Measurements from ENCODE around the gene CHMP3. TPM values are rescaled to one million over a fixed set of nuclear protein-coding genes. Genes with fewer than 3 reads are reported as not detected.

The CHMP3 gene
- total and polyA plus RNA-seq, 2 of the 13 experiments (the other 11 are each of a cell fraction or from before 2014, with no cell fraction given), result 64.1 to 114 TPM

DNA sequence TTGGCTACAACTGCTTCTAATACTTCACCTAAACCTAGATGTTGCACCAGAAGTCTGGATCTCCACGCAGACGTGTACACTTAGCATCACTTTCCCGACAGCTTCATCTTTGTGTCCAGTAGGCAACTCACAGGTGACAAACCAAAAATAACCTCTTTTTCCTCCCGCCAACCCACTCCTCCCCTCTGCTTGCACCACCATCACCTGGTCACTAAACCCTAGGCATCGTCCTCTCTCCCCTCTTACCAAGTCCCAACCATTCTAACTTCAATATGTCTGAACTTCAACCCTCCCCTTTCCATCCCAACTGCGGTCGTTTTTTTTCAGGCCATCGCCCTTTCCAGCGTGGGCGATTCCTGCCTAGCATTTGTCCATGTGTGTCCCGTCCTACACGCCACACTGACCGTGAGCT lies 413 bp upstream of the CHMP3 start (continued):
- TF ChIP-seq, protein P1, sequence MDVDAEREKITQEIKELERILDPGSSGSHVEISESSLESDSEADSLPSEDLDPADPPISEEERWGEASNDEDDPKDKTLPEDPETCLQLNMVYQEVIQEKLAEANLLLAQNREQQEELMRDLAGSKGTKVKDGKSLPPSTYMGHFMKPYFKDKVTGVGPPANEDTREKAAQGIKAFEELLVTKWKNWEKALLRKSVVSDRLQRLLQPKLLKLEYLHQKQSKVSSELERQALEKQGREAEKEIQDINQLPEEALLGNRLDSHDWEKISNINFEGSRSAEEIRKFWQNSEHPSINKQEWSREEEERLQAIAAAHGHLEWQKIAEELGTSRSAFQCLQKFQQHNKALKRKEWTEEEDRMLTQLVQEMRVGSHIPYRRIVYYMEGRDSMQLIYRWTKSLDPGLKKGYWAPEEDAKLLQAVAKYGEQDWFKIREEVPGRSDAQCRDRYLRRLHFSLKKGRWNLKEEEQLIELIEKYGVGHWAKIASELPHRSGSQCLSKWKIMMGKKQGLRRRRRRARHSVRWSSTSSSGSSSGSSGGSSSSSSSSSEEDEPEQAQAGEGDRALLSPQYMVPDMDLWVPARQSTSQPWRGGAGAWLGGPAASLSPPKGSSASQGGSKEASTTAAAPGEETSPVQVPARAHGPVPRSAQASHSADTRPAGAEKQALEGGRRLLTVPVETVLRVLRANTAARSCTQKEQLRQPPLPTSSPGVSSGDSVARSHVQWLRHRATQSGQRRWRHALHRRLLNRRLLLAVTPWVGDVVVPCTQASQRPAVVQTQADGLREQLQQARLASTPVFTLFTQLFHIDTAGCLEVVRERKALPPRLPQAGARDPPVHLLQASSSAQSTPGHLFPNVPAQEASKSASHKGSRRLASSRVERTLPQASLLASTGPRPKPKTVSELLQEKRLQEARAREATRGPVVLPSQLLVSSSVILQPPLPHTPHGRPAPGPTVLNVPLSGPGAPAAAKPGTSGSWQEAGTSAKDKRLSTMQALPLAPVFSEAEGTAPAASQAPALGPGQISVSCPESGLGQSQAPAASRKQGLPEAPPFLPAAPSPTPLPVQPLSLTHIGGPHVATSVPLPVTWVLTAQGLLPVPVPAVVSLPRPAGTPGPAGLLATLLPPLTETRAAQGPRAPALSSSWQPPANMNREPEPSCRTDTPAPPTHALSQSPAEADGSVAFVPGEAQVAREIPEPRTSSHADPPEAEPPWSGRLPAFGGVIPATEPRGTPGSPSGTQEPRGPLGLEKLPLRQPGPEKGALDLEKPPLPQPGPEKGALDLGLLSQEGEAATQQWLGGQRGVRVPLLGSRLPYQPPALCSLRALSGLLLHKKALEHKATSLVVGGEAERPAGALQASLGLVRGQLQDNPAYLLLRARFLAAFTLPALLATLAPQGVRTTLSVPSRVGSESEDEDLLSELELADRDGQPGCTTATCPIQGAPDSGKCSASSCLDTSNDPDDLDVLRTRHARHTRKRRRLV (CRISPR knock-in tag; IDR thresholded peaks at IDR 0.05), result peak; percentile 87
- no peak for TF ChIP-seq MED1 (CRISPR knock-in tag; IDR thresholded peaks at IDR 0.05)
- peak; percentile 60; the same call in 1 of the 2 replicates for TF ChIP-seq ZNF605 (CRISPR knock-in tag; IDR thresholded peaks at IDR 0.05)
- TF ChIP-seq CBX5 (CRISPR knock-in tag; IDR thresholded peaks at IDR 0.05; ENCODE audit: borderline replicate concordance), result no peak
- 0 out of 4 replicates have a peak, but pooled peaks of 1 of the 2 experiments have one; percentile 43 for TF ChIP-seq KLF16 (CRISPR knock-in tag; IDR thresholded peaks at IDR 0.05)
- 0 out of 2 replicates have a peak, but pooled peaks have one; percentile 2 for TF ChIP-seq ZNF607 (CRISPR knock-in tag; IDR thresholded peaks at IDR 0.05; ENCODE audit: borderline replicate concordance)
- no peak for TF ChIP-seq GPN1 (CRISPR knock-in tag; IDR thresholded peaks at IDR 0.05; ENCODE audit: borderline replicate concordance)
- TF ChIP-seq ZNF768 (CRISPR knock-in tag; IDR thresholded peaks at IDR 0.05), result no peak
- TF ChIP-seq ZBTB3 (CRISPR knock-in tag; IDR thresholded peaks at IDR 0.05; ENCODE audit: borderline replicate concordance, low read depth), result 0 out of 2 replicates have a peak, but pooled peaks have one; percentile 56
- 0 out of 2 replicates have a peak, but pooled peaks have one; percentile 46 for TF ChIP-seq ZNF234 (CRISPR knock-in tag; conservative IDR thresholded peaks at IDR 0.05)
- TF ChIP-seq, protein P2, sequence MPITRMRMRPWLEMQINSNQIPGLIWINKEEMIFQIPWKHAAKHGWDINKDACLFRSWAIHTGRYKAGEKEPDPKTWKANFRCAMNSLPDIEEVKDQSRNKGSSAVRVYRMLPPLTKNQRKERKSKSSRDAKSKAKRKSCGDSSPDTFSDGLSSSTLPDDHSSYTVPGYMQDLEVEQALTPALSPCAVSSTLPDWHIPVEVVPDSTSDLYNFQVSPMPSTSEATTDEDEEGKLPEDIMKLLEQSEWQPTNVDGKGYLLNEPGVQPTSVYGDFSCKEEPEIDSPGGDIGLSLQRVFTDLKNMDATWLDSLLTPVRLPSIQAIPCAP (CRISPR knock-in tag; IDR thresholded peaks at IDR 0.05; ENCODE audit: low read depth), result peak; percentile 60; the same call in 1 of the 2 replicates
- TF ChIP-seq TARDBP (CRISPR knock-in tag; IDR thresholded peaks at IDR 0.05), result 0 out of 2 replicates have a peak, but pooled peaks have one; percentile 8
- 0 out of 2 replicates have a peak, but pooled peaks have one; percentile 90 for TF ChIP-seq KDM5B (CRISPR knock-in tag; IDR thresholded peaks at IDR 0.05; ENCODE audit: borderline replicate concordance)
- TF ChIP-seq SOX6 (IDR thresholded peaks at IDR 0.05), result no peak
- 0 out of 2 replicates have a peak, but pooled peaks have one; percentile 2 for TF ChIP-seq SOX6 (CRISPR knock-in tag; IDR thresholded peaks at IDR 0.05)

Data from HepG2 (cell line).